H9 (cell line): ENCODE results near the gene NECTIN1. TPM values are rescaled to one million over a fixed set of nuclear protein-coding genes. Genes with fewer than 3 reads are reported as not detected.
A peak's percentile ranks its signal among the peaks of the same experiment; 100 is the strongest.

Experiments used
- DNase-seq: peaks from one replicate; pipeline ENCODE4 v3.0.0-alpha.2; 2017
- H2AFZ ChIP-seq: one replicate; pipeline ENCODE4 v1.6.1; 2013; ENCODE audit warnings: mild to moderate bottlenecking, low read length, control low read depth, moderate library complexity
- H2AK5ac ChIP-seq: 2 replicates; pipeline ENCODE4 v1.6.1; 2013; ENCODE audit warnings: low read length, control low read depth, mixed read lengths; ENCODE audit not compliant: insufficient read length
- H2BK120ac ChIP-seq: one replicate; pipeline ENCODE4 v1.6.1; 2013; ENCODE audit warnings: low read depth, mild to moderate bottlenecking, low read length, control low read depth, inconsistent platforms; ENCODE audit not compliant: poor library complexity, severe bottlenecking
- H2BK12ac ChIP-seq: 2 replicates; pipeline ENCODE4 v1.6.1; 2013; ENCODE audit warnings: low read length, control low read depth, mixed read lengths, low read depth; ENCODE audit not compliant: insufficient read length
- H2BK15ac ChIP-seq: 2 replicates; pipeline ENCODE4 v1.6.1; 2013; ENCODE audit warnings: low read depth, low read length, control low read depth
- H2BK20ac ChIP-seq: one replicate; pipeline ENCODE4 v1.6.1; 2013; ENCODE audit warnings: low read depth, mild to moderate bottlenecking, low read length, control low read depth, inconsistent platforms; ENCODE audit not compliant: poor library complexity, severe bottlenecking
- H2BK5ac ChIP-seq: 2 replicates; pipeline ENCODE4 v1.6.1; 2013; ENCODE audit warnings: low read length, control low read depth, mixed read lengths; ENCODE audit not compliant: insufficient read length
- H3K14ac ChIP-seq: 2 replicates; pipeline ENCODE4 v1.6.1; 2013; ENCODE audit warnings: low read length, control low read depth; ENCODE audit not compliant: insufficient read depth
- H3K18ac ChIP-seq: 2 replicates; pipeline ENCODE4 v1.6.1; 2013; ENCODE audit warnings: low read depth, mild to moderate bottlenecking, mixed read lengths, low read length, control low read depth; ENCODE audit not compliant: insufficient read length
- H3K23ac ChIP-seq: 2 replicates; pipeline ENCODE4 v1.6.1; 2013; ENCODE audit warnings: low read length, control low read depth, mixed read lengths, low read depth; ENCODE audit not compliant: insufficient read length
- H3K23me2 ChIP-seq: 2 replicates; pipeline ENCODE4 v1.6.1; 2013; ENCODE audit warnings: low read depth, mild to moderate bottlenecking, mixed read lengths, low read length, control low read depth; ENCODE audit not compliant: insufficient read length, poor library complexity, severe bottlenecking
- H3K27ac ChIP-seq: 2 replicates; pipeline ENCODE4 v1.5.1; 2013; ENCODE audit warnings: low read length, control low read depth, mixed read lengths, low read depth; ENCODE audit not compliant: insufficient read length
- H3K27me3 ChIP-seq: 2 replicates; pipeline ENCODE4 v1.6.1; 2013; ENCODE audit warnings: low read length, control low read depth, inconsistent platforms; ENCODE audit not compliant: insufficient read depth
- H3K4ac ChIP-seq: 2 replicates; pipeline ENCODE4 v1.6.1; 2013; ENCODE audit warnings: low read depth, mild to moderate bottlenecking, control low read depth, inconsistent platforms, low read length, moderate library complexity
- H3K4me1 ChIP-seq: 2 replicates; pipeline ENCODE4 v1.6.1; 2013; ENCODE audit warnings: low read length, control low read depth, inconsistent platforms; ENCODE audit not compliant: insufficient read depth
- H3K4me2 ChIP-seq: 2 replicates; pipeline ENCODE4 v1.6.1; 2013; ENCODE audit warnings: low read length, control low read depth, mixed read lengths; ENCODE audit not compliant: insufficient read length, insufficient read depth
- H3K56ac ChIP-seq: 2 replicates; pipeline ENCODE4 v1.6.1; 2013; ENCODE audit warnings: low read depth, mild to moderate bottlenecking, mixed read lengths, low read length, control low read depth; ENCODE audit not compliant: insufficient read length
- H3K79me1 ChIP-seq: 2 replicates; pipeline ENCODE4 v1.6.1; 2013; ENCODE audit warnings: low read depth, mild to moderate bottlenecking, moderate library complexity, low read length, control low read depth, inconsistent platforms; ENCODE audit not compliant: insufficient read depth, poor library complexity, severe bottlenecking
- H3K79me2 ChIP-seq: 2 replicates; pipeline ENCODE4 v1.6.1; 2013; ENCODE audit warnings: low read length, control low read depth, inconsistent platforms; ENCODE audit not compliant: insufficient read depth
- H3K9ac ChIP-seq: 2 replicates; pipeline ENCODE4 v1.6.1; 2013; ENCODE audit warnings: low read length, control low read depth, mixed read lengths; ENCODE audit not compliant: insufficient read length; ENCODE audit errors: extremely low read depth
- H3K9me3 ChIP-seq: one replicate; pipeline ENCODE4 v1.6.1; 2013; ENCODE audit warnings: low read depth, low read length, inconsistent platforms; ENCODE audit not compliant: control insufficient read depth
- H3T11ph ChIP-seq: one replicate; pipeline ENCODE4 v1.6.1; 2013; ENCODE audit warnings: mild to moderate bottlenecking, low read length, control low read depth, inconsistent platforms
- H4K20me1 ChIP-seq: one replicate; pipeline ENCODE4 v1.6.1; 2013; ENCODE audit not compliant: control insufficient read depth, insufficient read length, insufficient read depth
- H4K5ac ChIP-seq: 2 replicates; pipeline ENCODE4 v1.6.1; 2013; ENCODE audit warnings: low read depth, mild to moderate bottlenecking, mixed read lengths, low read length, control low read depth; ENCODE audit not compliant: insufficient read length
- H4K8ac ChIP-seq: replicated peaks from 2 replicates; pipeline ENCODE4 v1.6.1; 2013; ENCODE audit warnings: low read length, control low read depth, mixed read lengths, low read depth; ENCODE audit not compliant: insufficient read length
- H4K91ac ChIP-seq: 2 replicates; pipeline ENCODE4 v1.6.1; 2013; ENCODE audit warnings: low read depth, mild to moderate bottlenecking, moderate library complexity, mixed read lengths, low read length, control low read depth; ENCODE audit not compliant: insufficient read length
- H3K27ac Mint-ChIP-seq, 3 experiments: 2 replicates in 2 of 3; 3 replicates in 1 of 3; pipeline ENCODE4 v1.8.0; 2020 to 2021; ENCODE audit warnings: mixed read lengths in 3 of 3, mild to moderate bottlenecking in 1 of 3, moderate library complexity in 1 of 3
- H3K27me3 Mint-ChIP-seq: 2 replicates; pipeline ENCODE4 v1.8.0; 2021; ENCODE audit warnings: low read depth, mild to moderate bottlenecking, moderate library complexity, mixed read lengths
- H3K36me3 Mint-ChIP-seq, 3 experiments: 2 replicates in 2 of 3; 3 replicates in 1 of 3; pipeline ENCODE4 v1.8.0; 2020 to 2021; ENCODE audit warnings: low read depth in 3 of 3, mixed read lengths in 3 of 3; ENCODE audit not compliant: insufficient read depth in 1 of 3
- H3K4me1 Mint-ChIP-seq, 2 experiments: 2 replicates each; pipeline ENCODE4 v1.8.0; 2020; ENCODE audit warnings: mixed read lengths in 2 of 2
- H3K4me3 Mint-ChIP-seq, 2 experiments: 2 replicates in 1 of 2; 3 replicates in 1 of 2; pipeline ENCODE4 v1.8.0; 2020 to 2021; ENCODE audit warnings: mild to moderate bottlenecking in 2 of 2, mixed read lengths in 2 of 2, moderate library complexity in 1 of 2
- H3K9me3 Mint-ChIP-seq, 2 experiments: 2 replicates in 1 of 2; 3 replicates in 1 of 2; pipeline ENCODE4 v1.8.0; 2020; ENCODE audit warnings: mild to moderate bottlenecking in 2 of 2, mixed read lengths in 2 of 2, moderate library complexity in 1 of 2
- WGBS: extraction: QIAGEN DNeasy Blood & Tissue Kit; methylation state at CpG from one replicate; pipeline ENCODE4 v1.1.7; 2013; ENCODE audit warnings: missing lambda C conversion rate, low lambda C conversion rate, mixed read lengths; ENCODE audit not compliant: insufficient read length; ENCODE audit errors: extremely low coverage; 5-methylcytosine and 5-hydroxymethylcytosine counted together
- total RNA-seq: library from RNA; stranded (reverse); gene quantifications from 2 replicates; pipeline ENCODE4 v1.2.1, GENCODE V29; 2021
- TF ChIP-seq, protein P1 (sequence below): fragments of 200-600 bp; sonication (generic); conservative IDR thresholded peaks from 3 replicates; pipeline ENCODE4 v1.8.0; 2021; ENCODE audit warnings: antibody characterized with exemption, mild to moderate bottlenecking

The NECTIN1 gene
- total RNA-seq, 1 experiment from 2014 or later = 113 TPM

DNA sequence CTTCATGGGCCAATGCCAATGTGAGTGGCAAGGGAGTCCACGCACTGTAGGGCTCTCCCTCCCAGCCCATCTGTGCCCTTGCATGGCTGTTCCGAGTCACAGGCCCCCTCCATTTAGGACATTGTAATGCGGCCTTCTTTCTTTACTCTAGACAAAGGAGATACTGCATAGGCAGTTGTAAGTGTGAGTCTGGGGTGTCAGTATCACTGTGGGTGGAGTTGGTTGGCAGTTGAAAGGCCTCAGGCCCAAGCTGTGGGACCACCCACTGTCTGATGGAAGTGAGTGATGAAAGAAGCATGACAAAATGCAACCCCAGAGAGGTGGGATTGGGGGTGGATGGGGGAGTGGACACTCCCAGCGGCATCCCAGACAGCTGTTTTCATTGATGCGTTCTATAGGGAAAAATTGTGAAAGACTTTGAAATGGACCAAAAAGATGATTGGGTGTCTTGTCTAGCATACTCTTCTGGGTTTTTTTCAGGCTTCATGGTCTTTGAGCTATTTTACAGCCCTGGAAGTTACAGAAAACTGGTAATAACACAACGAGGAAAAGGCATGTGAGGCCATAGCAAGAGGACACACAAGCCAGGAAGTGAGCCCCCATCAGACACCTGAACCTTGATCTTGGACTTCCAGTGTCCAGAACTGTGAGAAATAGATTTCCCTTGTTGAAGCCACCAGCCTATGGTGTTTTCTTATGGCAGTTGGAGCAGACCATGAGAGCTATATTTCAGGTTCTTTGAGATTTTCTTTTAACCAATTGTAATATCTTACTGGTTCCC lies 114.6 kb downstream of the NECTIN1 start:
- Histone ChIP-seq H4K8ac (no peak overlapping the region), H4K20me1 (no peaks in the 10 kb centered on the region), H2BK20ac (no peak overlapping the region), H3K23ac (no peak overlapping the region), H4K5ac (no peak overlapping the region), H3K27ac (no peak overlapping the region), H4K91ac (no peak overlapping the region), H3K14ac (no peak overlapping the region), H3K18ac (no peak overlapping the region), H3K9me3 (no peaks in the 10 kb centered on the region), H3K56ac (no peak overlapping the region), H2BK12ac (no peak overlapping the region), H3K27me3 (peaks cover 4% of the 10 kb centered on the region; the same call in 1 of the 2 replicates), H2BK5ac (no peak overlapping the region), H3K79me1 (no peaks in the 10 kb centered on the region), H3K79me2 (no peaks in the 10 kb centered on the region), H2BK120ac (no peak overlapping the region), H3K4me2 (no peak overlapping the region), H3K4ac (no peak overlapping the region), H3K23me2 (no peaks in the 10 kb centered on the region), H2AK5ac (no peak overlapping the region), H3T11ph (no peak overlapping the region), H2AFZ (no peak overlapping the region), H3K9ac (no peak overlapping the region), H3K4me1 (peaks cover 10% of the 10 kb centered on the region; the same call in 1 of the 2 replicates), H2BK15ac (no peak overlapping the region)
- Mint-ChIP-seq H3K36me3 (0 out of 7 replicates have a peak, but pooled peaks cover 0 to 1% (median 0%) of the 10 kb centered on the region in 3 experiments), H3K4me1 (peaks cover 56 to 61% of the 10 kb centered on the region in 2 experiments), H3K27ac (0 out of 7 replicates have a peak overlapping the region, but pooled peaks of 2 of the 3 experiments have one; percentile 16 to 58), H3K4me3 (no peak overlapping the region), H3K27me3 (peaks cover 49% of the 10 kb centered on the region), H3K9me3 (no peaks in the 10 kb centered on the region; a peak in 1 of 5 replicates)
- TF ChIP-seq, protein P1, sequence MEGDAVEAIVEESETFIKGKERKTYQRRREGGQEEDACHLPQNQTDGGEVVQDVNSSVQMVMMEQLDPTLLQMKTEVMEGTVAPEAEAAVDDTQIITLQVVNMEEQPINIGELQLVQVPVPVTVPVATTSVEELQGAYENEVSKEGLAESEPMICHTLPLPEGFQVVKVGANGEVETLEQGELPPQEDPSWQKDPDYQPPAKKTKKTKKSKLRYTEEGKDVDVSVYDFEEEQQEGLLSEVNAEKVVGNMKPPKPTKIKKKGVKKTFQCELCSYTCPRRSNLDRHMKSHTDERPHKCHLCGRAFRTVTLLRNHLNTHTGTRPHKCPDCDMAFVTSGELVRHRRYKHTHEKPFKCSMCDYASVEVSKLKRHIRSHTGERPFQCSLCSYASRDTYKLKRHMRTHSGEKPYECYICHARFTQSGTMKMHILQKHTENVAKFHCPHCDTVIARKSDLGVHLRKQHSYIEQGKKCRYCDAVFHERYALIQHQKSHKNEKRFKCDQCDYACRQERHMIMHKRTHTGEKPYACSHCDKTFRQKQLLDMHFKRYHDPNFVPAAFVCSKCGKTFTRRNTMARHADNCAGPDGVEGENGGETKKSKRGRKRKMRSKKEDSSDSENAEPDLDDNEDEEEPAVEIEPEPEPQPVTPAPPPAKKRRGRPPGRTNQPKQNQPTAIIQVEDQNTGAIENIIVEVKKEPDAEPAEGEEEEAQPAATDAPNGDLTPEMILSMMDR = no peak
- no CpG with 5 or more reads among the region's 6 CpGs for WGBS
- no peak for DNase-seq
